Lower leg skin (tissue), 3 donors: ENCODE results near the gene MAP4K2.

Experiments used
- POLR2A ChIP-seq, 2 donors: fragments of 450-650 bp; IDR thresholded peaks; one replicate each; pipeline ENCODE4 v1.6.1; 2016 to 2017; ENCODE audit warnings: antibody characterized with exemption in 2 of 2, mild to moderate bottlenecking in 1 of 2, moderate library complexity in 1 of 2
- TF ChIP-seq, protein P1 (sequence below), 3 donors: fragments of 450-650 bp; IDR thresholded peaks; one replicate each; pipeline ENCODE4 v1.5.1; 2016; ENCODE audit warnings: antibody characterized with exemption in 3 of 3, mild to moderate bottlenecking in 3 of 3, moderate library complexity in 2 of 3

DNA sequence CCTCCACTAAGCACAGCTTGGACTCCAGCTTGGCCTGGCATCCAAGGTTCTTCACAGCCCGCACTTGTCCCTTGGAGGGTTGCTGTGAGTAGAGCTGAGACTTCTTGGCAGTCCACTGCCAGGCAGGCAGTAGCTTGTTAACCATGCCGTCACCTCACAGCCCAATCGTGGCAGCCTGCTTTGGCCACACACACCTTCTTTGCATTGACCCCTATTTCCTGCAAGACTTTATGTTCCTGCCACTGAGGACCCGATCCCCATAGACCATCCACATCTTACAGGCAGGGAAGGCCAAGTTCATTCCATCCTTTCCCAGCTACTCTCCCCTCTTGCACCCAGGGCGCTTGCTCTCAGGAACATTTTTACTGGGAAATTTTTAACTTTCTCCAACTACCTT lies 40.7 kb downstream of the MAP4K2 start:
- TF ChIP-seq POLR2A (IDR thresholded peaks at IDR 0.05) = no peak
- TF ChIP-seq, protein P1, sequence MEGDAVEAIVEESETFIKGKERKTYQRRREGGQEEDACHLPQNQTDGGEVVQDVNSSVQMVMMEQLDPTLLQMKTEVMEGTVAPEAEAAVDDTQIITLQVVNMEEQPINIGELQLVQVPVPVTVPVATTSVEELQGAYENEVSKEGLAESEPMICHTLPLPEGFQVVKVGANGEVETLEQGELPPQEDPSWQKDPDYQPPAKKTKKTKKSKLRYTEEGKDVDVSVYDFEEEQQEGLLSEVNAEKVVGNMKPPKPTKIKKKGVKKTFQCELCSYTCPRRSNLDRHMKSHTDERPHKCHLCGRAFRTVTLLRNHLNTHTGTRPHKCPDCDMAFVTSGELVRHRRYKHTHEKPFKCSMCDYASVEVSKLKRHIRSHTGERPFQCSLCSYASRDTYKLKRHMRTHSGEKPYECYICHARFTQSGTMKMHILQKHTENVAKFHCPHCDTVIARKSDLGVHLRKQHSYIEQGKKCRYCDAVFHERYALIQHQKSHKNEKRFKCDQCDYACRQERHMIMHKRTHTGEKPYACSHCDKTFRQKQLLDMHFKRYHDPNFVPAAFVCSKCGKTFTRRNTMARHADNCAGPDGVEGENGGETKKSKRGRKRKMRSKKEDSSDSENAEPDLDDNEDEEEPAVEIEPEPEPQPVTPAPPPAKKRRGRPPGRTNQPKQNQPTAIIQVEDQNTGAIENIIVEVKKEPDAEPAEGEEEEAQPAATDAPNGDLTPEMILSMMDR (IDR thresholded peaks at IDR 0.05) = no peak
